GM12864 (cell line): ENCODE data around the gene TMEM238.

Experiments used
- DNase-seq: peaks from one replicate; pipeline ENCODE4 v3.0.0-alpha.2; 2011; ENCODE audit warnings: low read depth
- H3K4me3 ChIP-seq: 2 replicates; pipeline ENCODE4 v1.5.1; 2011; ENCODE audit warnings: mild to moderate bottlenecking, low read depth, low read length, control low read depth
- TF ChIP-seq, protein P1 (sequence below): IDR thresholded peaks from 2 replicates; pipeline ENCODE4 v1.5.1; 2011; ENCODE audit warnings: low read depth, mild to moderate bottlenecking, moderate library complexity, low read length, control low read depth, inconsistent platforms; ENCODE audit errors: missing control alignments

The TMEM238 gene

DNA sequence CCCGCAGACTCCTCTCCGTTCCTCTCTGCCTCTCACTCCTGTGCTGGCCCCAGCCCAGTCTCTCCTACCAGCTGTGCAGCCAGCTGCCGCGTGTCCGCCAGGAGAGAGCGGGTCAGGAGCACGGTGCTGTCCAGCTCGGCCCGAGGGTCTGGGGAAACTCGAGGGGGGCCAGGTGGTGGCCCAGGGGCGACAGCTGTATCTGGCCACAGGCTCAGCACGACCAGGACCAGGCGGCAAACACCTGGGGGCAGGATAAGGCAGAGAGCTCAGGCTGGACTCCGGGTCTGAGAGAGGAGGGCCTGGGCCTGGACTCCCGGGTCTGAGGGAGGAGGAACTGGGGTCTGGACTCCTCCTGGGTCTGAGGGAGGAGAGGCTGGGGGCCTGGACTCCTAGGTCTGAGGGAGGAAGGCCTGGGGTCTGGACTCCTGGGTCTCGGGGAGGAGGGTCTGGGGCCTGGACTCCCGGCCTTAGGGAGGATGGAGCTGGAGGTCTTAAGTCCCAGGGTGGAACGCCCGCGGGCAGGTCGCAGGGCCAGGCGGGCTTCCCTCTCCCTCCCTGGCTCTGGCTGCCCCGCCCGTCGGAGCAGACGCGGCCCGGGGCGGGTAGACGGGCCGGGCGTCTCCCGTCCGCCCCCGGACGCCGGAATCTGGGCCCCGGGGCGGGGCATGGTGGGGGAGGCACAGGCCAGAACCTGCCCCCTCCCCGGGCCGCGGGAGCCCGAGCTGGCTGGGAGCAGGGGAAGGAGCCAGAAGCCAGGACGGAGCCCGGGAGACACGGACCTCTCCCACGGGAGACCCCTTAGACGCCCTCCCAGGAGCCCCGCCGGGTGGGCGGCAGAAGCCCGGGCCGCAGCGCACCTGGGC lies 15.2 kb downstream of the TMEM238 start:
- TF ChIP-seq, protein P1, sequence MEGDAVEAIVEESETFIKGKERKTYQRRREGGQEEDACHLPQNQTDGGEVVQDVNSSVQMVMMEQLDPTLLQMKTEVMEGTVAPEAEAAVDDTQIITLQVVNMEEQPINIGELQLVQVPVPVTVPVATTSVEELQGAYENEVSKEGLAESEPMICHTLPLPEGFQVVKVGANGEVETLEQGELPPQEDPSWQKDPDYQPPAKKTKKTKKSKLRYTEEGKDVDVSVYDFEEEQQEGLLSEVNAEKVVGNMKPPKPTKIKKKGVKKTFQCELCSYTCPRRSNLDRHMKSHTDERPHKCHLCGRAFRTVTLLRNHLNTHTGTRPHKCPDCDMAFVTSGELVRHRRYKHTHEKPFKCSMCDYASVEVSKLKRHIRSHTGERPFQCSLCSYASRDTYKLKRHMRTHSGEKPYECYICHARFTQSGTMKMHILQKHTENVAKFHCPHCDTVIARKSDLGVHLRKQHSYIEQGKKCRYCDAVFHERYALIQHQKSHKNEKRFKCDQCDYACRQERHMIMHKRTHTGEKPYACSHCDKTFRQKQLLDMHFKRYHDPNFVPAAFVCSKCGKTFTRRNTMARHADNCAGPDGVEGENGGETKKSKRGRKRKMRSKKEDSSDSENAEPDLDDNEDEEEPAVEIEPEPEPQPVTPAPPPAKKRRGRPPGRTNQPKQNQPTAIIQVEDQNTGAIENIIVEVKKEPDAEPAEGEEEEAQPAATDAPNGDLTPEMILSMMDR: no peak
- no peak for DNase-seq
- H3K4me3 ChIP-seq: no peak overlapping the region

DNA sequence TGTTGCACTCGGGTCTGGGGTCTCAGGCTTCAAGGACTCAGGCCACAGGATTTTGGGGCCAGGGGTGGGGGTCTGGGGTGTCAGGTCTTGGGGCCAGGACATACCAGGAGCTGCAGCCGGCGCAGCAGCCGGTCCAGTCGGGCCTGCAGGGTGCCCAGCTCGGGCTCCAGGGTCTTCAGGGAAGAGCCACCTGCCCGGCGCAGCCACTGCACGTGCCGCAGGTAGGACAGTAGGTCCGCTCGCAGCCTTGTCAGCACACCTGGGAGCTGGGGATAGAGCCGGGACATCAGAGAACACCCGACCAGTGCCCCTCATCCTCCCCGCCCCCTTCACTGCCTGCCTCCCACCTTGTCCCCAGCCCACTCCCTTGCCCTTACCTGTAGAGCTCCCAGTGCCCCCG lies 16.0 kb downstream of the TMEM238 start:
- TF ChIP-seq, protein P1: no peak
- DNase-seq: no peak
- no peak overlapping the region for H3K4me3 ChIP-seq

DNA sequence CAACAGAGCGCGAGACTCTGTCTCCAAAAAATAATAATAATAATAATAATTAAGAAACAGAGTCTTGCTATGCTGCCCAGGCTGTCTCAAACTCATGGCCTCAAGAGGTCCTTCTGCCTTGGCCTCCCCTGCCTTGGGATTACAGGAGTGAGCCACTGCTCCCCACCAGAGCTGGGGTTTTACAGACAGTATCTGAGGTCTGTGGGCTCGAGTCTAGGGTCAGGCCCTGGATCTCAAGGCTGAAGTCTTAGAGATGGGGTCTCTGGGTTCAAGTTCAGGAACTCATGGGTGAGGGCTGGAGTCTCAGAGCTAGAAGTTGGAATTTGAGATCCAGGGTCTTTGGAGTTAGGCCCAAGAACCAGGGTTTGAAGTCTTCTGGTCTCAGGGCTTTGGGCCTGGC lies 17.3 kb downstream of the TMEM238 start:
- no peak overlapping the region for H3K4me3 ChIP-seq
- DNase-seq: no peak
- TF ChIP-seq, protein P1: no peak

DNA sequence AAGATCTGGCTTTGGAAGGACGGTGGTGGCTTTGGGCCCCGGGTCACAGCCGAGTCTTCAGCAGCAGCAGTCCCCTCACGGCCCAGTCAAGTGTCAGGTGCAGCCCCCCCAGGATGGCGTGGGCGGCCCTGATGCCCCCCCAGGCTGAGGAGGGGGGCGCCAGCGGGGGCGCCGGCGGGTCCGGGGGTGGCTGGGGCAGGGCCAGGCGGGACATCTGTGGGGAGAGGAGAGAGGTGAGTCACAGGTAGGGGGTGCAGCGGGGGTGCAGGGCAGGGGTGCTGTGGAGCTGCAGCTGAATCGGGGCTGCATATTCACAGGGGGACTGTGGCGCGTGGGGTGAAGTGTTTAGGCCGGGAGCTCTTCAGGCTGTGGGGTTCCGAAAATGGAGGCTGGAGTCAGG lies 18.1 kb downstream of the TMEM238 start:
- no peak for DNase-seq
- H3K4me3 ChIP-seq: no peak overlapping the region
- TF ChIP-seq, protein P1: no peak

DNA sequence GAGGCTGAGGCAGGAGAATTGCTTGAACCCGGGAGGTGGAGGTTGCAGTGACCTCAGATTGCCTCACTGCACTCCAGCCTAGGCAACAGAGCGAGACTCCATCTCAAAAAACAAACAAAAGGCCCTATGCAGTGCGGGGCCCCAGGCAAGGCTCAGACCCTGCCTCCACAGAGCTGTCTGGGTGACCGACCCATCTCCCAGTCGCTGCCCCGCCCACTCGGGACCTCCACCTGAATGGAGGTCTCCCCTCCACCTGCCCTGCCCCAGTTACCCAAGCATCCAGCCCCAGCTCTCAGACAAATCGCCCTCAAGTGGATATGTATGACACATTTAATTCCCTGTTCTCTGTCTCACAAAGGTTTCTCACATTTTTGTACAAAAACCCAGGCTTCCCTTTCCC lies 18.8 kb downstream of the TMEM238 start:
- no peak for DNase-seq
- TF ChIP-seq, protein P1: no peak
- no peak overlapping the region for H3K4me3 ChIP-seq

DNA sequence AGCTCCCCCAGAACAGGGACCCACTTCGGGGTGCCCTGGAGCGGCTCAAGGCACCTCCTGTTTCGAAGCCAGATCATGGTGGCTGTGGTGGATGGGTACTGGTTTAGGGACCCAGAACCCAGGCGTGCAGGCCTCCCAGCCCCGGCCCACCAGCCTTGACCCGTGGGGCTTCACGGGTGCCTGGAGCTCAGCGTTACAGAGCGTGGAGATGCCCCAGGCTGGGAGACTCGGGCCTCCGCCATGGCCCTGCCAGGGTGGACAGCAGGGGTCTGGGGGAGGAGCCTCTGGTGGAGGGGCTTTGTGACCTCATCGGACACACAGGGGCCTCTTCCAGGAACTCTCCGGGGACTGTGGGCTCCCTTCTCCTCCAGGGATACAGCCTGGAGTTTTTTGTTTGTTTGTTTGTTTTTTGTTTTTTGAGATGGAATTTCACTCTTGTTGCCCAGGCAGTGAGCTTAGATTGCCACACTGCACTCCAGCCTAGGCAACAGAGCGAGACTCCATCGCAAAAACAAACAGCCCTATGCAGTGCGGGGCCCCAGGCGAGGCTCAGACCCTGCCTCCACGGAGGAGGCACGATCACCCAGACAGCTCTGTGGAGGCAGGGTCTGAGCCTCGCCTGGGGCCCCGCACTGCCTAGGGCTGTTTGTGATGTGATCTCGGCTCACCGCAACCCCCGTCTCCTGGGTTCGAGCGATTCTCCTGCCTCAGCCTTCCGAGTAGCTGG lies 20.9 kb downstream of the TMEM238 start, which contains the start of gene GARIN5B:
Gene GARIN5B, minus strand, starts transcription at position 271 of the 727 bp plus-strand sequence. Its CDS starts 194 bp downstream, at position 77.
- TF ChIP-seq, protein P1: no peak
- no peak for DNase-seq
- H3K4me3 ChIP-seq: no peak within 1 kb of the TSS
